K562 (cell line): ENCODE data around the gene SFMBT2. TPM values are rescaled to one million over a fixed set of nuclear protein-coding genes. Genes with fewer than 3 reads are reported as not detected.
"Not testable (repeated sequence)": the region's sequence is repeated elsewhere in the genome, so short reads cannot be mapped to it uniquely, and the experiment has no call there.

Experiments used
- ATAC-seq: fragments of 200-7000 bp; cut with Tn5 transposase; 3 replicates; pipeline ENCODE4 v1.9.1; 2020; ENCODE audit warnings: moderate library complexity
- BruUV-seq: library from RNA; stranded (reverse); fragments of 400-500 nt; replicated peaks from 2 replicates; lab custom pipeline; 2021; lab: Mats Ljungman, UMichigan
- CTCF ChIA-PET: fragments of 300-600 bp; formaldehyde crosslinking; extraction: SDS; loops from one replicate; lab custom pipeline; 2021; ENCODE audit warnings: low intra/inter-chr PET ratio; lab: Yijun Ruan, JAX
- POLR2A ChIA-PET: fragments of 300-600, 350-650 bp; sonication (Branson Sonifier 250); formaldehyde crosslinking; extraction: SDS; loops from one replicate; lab custom pipeline; 2021; ENCODE audit warnings: antibody characterized with exemption, inconsistent platforms; lab: Yijun Ruan, JAX
- DNase-seq, 4 experiments: peaks; one replicate each; pipeline versions ENCODE4 v3.0.0 to v3.0.0-alpha.2; 2011 to 2018; ENCODE audit warnings: low spot score in 3 of 4, mixed read lengths in 3 of 4; ENCODE audit errors: extremely low read depth in 1 of 4
- FAIRE-seq: peaks from 2 replicates; lab custom pipeline; 2011; peaks lifted over from hg19 to GRCh38; lab: Jason Lieb, UNC
- H2AFZ ChIP-seq: 2 replicates; pipeline ENCODE4 v1.6.0; 2011; ENCODE audit warnings: low read depth, low read length, control low read depth, inconsistent platforms
- H3K27ac ChIP-seq: fragments of 200-600 bp; 3 replicates; pipeline ENCODE4 v1.8.0; 2011; ENCODE audit warnings: low read depth, mild to moderate bottlenecking, control low read depth, inconsistent platforms, low read length, moderate library complexity, mixed read lengths; ENCODE audit errors: extremely low read depth
- H3K27me3 ChIP-seq, 2 experiments: fragments of 300-600 bp in 1 of 2; 2 replicates in 1 of 2; 3 replicates in 1 of 2; pipeline versions ENCODE4 v1.6.0 to v1.8.0; 2011; ENCODE audit warnings: inconsistent platforms in 2 of 2, low read length in 2 of 2, mild to moderate bottlenecking in 1 of 2, mixed read lengths in 1 of 2, moderate library complexity in 1 of 2; ENCODE audit not compliant: control insufficient read depth in 2 of 2, insufficient read depth in 2 of 2
- H3K36me3 ChIP-seq: fragments of 300-600 bp; 3 replicates; pipeline ENCODE4 v1.8.0; 2011; ENCODE audit warnings: mild to moderate bottlenecking, low read length, inconsistent platforms; ENCODE audit not compliant: control insufficient read depth, insufficient read depth
- H3K4me1 ChIP-seq, 2 experiments: fragments of 200-600 bp in 1 of 2; replicated peaks in 1 of 2; 2 replicates in 1 of 2; 3 replicates in 1 of 2; pipeline versions ENCODE4 v1.5.1 to v1.8.0; 2011; ENCODE audit warnings: inconsistent platforms in 2 of 2, low read length in 2 of 2, mild to moderate bottlenecking in 1 of 2, mixed read lengths in 1 of 2, moderate library complexity in 1 of 2; ENCODE audit not compliant: control insufficient read depth in 2 of 2, insufficient read depth in 2 of 2
- H3K4me2 ChIP-seq: 2 replicates; pipeline ENCODE4 v1.6.1; 2011; ENCODE audit warnings: low read length, control low read depth, inconsistent platforms, mixed read lengths; ENCODE audit not compliant: insufficient read depth
- H3K4me3 ChIP-seq: fragments of 200-600 bp; sonication (generic), shearing (Covaris generic); 2 replicates; pipeline ENCODE4 v1.5.1; 2016; ENCODE audit warnings: control low read depth, inconsistent platforms
- H3K79me2 ChIP-seq: fragments of 200-600 bp; 3 replicates; pipeline ENCODE4 v1.8.0; 2011; ENCODE audit warnings: low read length, inconsistent platforms; ENCODE audit not compliant: control insufficient read depth, insufficient read depth
- H3K9ac ChIP-seq, 2 experiments: 2 replicates each; pipeline versions ENCODE4 v1.6.0 to v1.6.1; 2011; ENCODE audit warnings: low read depth in 2 of 2, low read length in 2 of 2, control low read depth in 1 of 2, inconsistent platforms in 1 of 2, mild to moderate bottlenecking in 1 of 2, mixed read lengths in 1 of 2; ENCODE audit not compliant: insufficient read depth in 1 of 2
- H3K9me1 ChIP-seq: one replicate; pipeline ENCODE4 v1.6.0; 2011; ENCODE audit warnings: inconsistent platforms, mild to moderate bottlenecking, low read length, moderate library complexity; ENCODE audit not compliant: control insufficient read depth, insufficient read depth
- H3K9me3 ChIP-seq: replicated peaks from 2 replicates; pipeline ENCODE4 v1.5.1; 2011; ENCODE audit warnings: low read depth, low read length, inconsistent platforms; ENCODE audit not compliant: control insufficient read depth, insufficient read depth
- H4K20me1 ChIP-seq: replicated peaks from 2 replicates; pipeline ENCODE4 v1.6.1; 2011; ENCODE audit warnings: low read length, inconsistent platforms, mixed read lengths; ENCODE audit not compliant: control insufficient read depth, insufficient read depth
- CEBPG ChIP-seq, 3 experiments: fragments of 200-800 bp in 1 of 3; sonication (Bioruptor generic) in 1 of 3; sonication (generic) in 1 of 3; formaldehyde crosslinking in 1 of 3; IDR thresholded peaks in 2 of 3; conservative IDR thresholded peaks in 1 of 3; 2 replicates each; pipeline versions ENCODE4 v1.6.1 to v1.8.0; 2016 to 2022; ENCODE audit warnings: missing compliant biosample characterization in 2 of 3, missing genetic modification characterization in 2 of 3, mild to moderate bottlenecking in 1 of 3, missing genetic modification reagents in 1 of 3
- TSC22D4 ChIP-seq: fragments of 450-650 bp; IDR thresholded peaks from 2 replicates; pipeline ENCODE4 v1.6.1; 2016; ENCODE audit warnings: missing genetic modification characterization, missing biosample characterization, control low read depth
- WGBS: fragments of 100-300 bp; shearing (Covaris generic); methylation state at CpG from one replicate; pipeline ENCODE4 v1.1.6; 2016; ENCODE audit warnings: low coverage, mixed read lengths; ENCODE audit not compliant: insufficient coverage; ENCODE audit errors: missing lambda C conversion rate; 5-methylcytosine and 5-hydroxymethylcytosine counted together
- in situ Hi-C: fragments of 300-500 bp; cut with MboI; formaldehyde crosslinking; loops from 4 replicates; pipeline ENCODE4 v1.15.0; 2018; ENCODE audit warnings: inconsistent platforms, mixed read lengths
- intact Hi-C: fragments of 100-400 bp; cut with micrococcal nuclease; formaldehyde crosslinking; loops from 2 replicates; pipeline ENCODE4 v1.14.2; 2022
- polyA plus RNA-seq, 8 experiments: library from polyadenylated mRNA; depleted of rRNA in 4 of 8; stranded (reverse) in 5 of 8; unstranded in 3 of 8; fragments of >200 nt; fragmentation: Nextera tagmentation in 2 of 8; fragmentation: Illumina TruSeq in 1 of 8; extraction: Ambion mirVana in 2 of 8; extraction: Trizol in 1 of 8; gene quantifications; 2 replicates each; pipeline versions ENCODE4 v1.2.1 to v1.2.3, GENCODE V29; 2011 to 2014; ENCODE audit warnings: inconsistent platforms in 1 of 8, missing spikeins in 1 of 8
- total RNA-seq, 7 experiments: library from RNA; depleted of rRNA in 6 of 7; stranded (reverse); fragments of >200 nt in 6 of 7; fragmentation: Illumina TruSeq in 2 of 7; extraction: Trizol in 2 of 7; gene quantifications; 2 replicates each; pipeline versions ENCODE4 v1.2.1 to v1.2.3, GENCODE V29; 2011 to 2021; ENCODE audit warnings: low replicate concordance in 1 of 7
- TF ChIP-seq, protein P1 (sequence below), 2 experiments: fragments of 450-650 bp; formaldehyde crosslinking in 1 of 2; IDR thresholded peaks; 2 replicates each; pipeline versions ENCODE4 v1.4.0 to v1.6.1; 2014 to 2020; ENCODE audit warnings: mild to moderate bottlenecking in 2 of 2, borderline replicate concordance in 1 of 2, low read depth in 1 of 2

SFMBT2 gene
- total and polyA plus RNA-seq, 9 of the 15 experiments (the other 6 are each of a cell fraction or from before 2014, with no cell fraction given): 1.2 to 13.6 (median 7.6) TPM

DNA sequence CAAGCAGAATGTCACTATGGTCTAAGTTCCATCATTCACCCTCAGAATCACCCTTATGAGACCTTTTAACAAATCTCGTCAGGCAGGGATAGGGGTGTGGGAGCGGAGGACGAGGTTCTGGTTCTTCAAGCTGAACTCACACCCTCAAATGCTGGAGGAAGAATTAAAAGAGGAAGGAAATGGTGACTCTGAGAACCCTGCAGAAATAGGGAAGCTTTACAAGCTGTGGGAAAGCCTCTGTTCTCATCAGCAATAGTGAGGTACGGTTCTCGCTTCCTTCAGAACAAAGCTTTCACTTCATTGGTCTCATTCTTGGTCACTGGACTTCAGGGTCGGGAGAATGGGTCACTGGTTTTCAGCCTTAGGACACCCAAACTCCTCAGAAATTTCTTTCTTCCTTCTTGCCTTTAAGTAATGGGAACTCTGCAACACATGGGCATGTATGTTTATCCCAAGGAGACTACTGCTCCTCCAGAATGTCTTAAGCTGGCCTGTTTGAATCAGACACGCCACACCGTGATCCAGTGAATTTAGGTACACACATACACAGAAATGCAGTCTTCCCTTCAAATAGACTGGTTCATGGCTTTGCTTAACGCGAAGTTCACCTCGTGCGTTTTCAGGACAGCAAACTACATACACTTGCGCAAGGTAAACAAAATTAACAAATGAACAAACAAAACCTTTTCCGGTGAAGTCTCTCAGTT is 226.0 kb downstream of the SFMBT2 start:
- ATAC-seq (no peak), FAIRE-seq (no peak), DNase-seq (no peak)
- Histone ChIP-seq H2AFZ (no peak overlapping the region), H3K9me1 (no peaks in the 10 kb centered on the region), H3K4me3 (no peak overlapping the region), H3K4me1 (peaks cover 9 to 12% of the 10 kb centered on the region in 2 experiments; a peak in 4 of 5 replicates), H3K4me2 (no peak overlapping the region), H4K20me1 (no peaks in the 10 kb centered on the region), H3K27ac (no peak overlapping the region), H3K9me3 (0 out of 2 replicates have a peak, but pooled peaks cover 3% of the 10 kb centered on the region), H3K27me3 (no peaks in the 10 kb centered on the region), H3K79me2 (no peaks in the 10 kb centered on the region), H3K36me3 (peaks cover 14% of the 10 kb centered on the region), H3K9ac (no peak overlapping the region)
- intact Hi-C loops (loop anchor here (5.0 kb wide), 1 partner anchor 263 kb away; no protein-coding TSS in a partner anchor), in situ Hi-C loops (no loop called here)
- TF ChIP-seq, protein P1, sequence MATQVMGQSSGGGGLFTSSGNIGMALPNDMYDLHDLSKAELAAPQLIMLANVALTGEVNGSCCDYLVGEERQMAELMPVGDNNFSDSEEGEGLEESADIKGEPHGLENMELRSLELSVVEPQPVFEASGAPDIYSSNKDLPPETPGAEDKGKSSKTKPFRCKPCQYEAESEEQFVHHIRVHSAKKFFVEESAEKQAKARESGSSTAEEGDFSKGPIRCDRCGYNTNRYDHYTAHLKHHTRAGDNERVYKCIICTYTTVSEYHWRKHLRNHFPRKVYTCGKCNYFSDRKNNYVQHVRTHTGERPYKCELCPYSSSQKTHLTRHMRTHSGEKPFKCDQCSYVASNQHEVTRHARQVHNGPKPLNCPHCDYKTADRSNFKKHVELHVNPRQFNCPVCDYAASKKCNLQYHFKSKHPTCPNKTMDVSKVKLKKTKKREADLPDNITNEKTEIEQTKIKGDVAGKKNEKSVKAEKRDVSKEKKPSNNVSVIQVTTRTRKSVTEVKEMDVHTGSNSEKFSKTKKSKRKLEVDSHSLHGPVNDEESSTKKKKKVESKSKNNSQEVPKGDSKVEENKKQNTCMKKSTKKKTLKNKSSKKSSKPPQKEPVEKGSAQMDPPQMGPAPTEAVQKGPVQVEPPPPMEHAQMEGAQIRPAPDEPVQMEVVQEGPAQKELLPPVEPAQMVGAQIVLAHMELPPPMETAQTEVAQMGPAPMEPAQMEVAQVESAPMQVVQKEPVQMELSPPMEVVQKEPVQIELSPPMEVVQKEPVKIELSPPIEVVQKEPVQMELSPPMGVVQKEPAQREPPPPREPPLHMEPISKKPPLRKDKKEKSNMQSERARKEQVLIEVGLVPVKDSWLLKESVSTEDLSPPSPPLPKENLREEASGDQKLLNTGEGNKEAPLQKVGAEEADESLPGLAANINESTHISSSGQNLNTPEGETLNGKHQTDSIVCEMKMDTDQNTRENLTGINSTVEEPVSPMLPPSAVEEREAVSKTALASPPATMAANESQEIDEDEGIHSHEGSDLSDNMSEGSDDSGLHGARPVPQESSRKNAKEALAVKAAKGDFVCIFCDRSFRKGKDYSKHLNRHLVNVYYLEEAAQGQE (IDR thresholded peaks at IDR 0.05; ENCODE audit: borderline replicate concordance): no peak
- TF ChIP-seq, protein P1 (CRISPR knock-in tag; IDR thresholded peaks at IDR 0.05; ENCODE audit: low read depth): no peak
- no peak for TF ChIP-seq CEBPG (CRISPR knock-in tag; IDR thresholded peaks at IDR 0.05)
- 0 out of 4 replicates have a peak, but pooled peaks of 1 of the 2 experiments have one; percentile 24 for TF ChIP-seq CEBPG (tag; conservative IDR thresholded peaks at IDR 0.05 in 1 of 2, IDR thresholded peaks at IDR 0.05 in 1 of 2)
- no peak for TF ChIP-seq TSC22D4 (tag)
- ChIA-PET CTCF (no interaction called here), POLR2A (no interaction called here)
- 74% methylated on average over 14 of the region's 14 CpGs for WGBS
- no TSS peak for BruUV-seq

DNA sequence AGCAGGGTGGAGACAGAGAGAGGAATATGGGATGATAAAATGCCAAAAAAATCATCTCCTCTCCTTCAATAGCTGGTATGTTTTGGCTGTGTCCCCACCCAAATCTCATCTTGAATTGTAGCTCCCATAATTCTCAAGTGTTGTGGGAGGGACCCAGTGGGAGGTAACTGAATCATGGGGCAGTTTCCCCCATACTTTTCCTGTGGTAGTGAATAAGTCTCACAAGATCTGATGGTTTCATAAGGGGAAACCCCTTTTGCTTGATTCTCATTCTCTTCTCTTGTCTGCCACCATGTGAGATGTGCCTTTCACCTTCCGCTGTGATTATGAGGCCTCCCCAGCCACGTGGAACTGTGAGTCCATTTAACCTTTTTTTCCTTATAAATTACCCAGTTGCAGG is 226.7 kb downstream of the SFMBT2 start:
- in situ Hi-C loops, CTCF ChIA-PET, DNase-seq, H3K4me3 ChIP-seq, H3K27me3 ChIP-seq, H2AFZ ChIP-seq, BruUV-seq, H3K9ac ChIP-seq, H3K27ac ChIP-seq, H3K79me2 ChIP-seq, FAIRE-seq, H3K4me2 ChIP-seq, ATAC-seq, H3K9me3 ChIP-seq, intact Hi-C loops, H4K20me1 ChIP-seq, POLR2A ChIA-PET, H3K9me1 ChIP-seq: not testable (repeated sequence)
- peaks cover 11% of the 10 kb centered on the region for H3K36me3 ChIP-seq
- 93% methylated on average over 2 of the region's 2 CpGs for WGBS
- peaks cover 13 to 19% of the 10 kb centered on the region in 2 experiments; a peak in 4 of 5 replicates for H3K4me1 ChIP-seq
